Caco-2 (cell line): ENCODE data around the gene IGSF6. TPM values are rescaled to one million over a fixed set of nuclear protein-coding genes. Genes with fewer than 3 reads are reported as not detected.

Source experiments
- BruUV-seq: library from RNA; stranded (reverse); fragments of 400-500 nt; replicated peaks from 2 replicates; lab custom pipeline; 2021; lab: Mats Ljungman, UMichigan
- CTCF ChIA-PET: fragments of 300-600 bp; sonication (Branson Sonifier 250); formaldehyde crosslinking; loops from one replicate; lab custom pipeline; 2022; ENCODE audit warnings: antibody characterized with exemption; lab: Charles Lee
- POLR2A ChIA-PET: fragments of 300-600 bp; sonication (Branson Sonifier 250); formaldehyde crosslinking; loops from one replicate; lab custom pipeline; 2022; ENCODE audit warnings: antibody characterized with exemption; lab: Charles Lee
- DNase-seq, 2 experiments: peaks; one replicate each; pipeline versions ENCODE4 v3.0.0 to v3.0.0-alpha.2; 2020 to 2022
- H3K27me3 ChIP-seq: replicated peaks from 2 replicates; pipeline ENCODE4 v1.6.0; 2011; ENCODE audit warnings: low read length; ENCODE audit not compliant: control insufficient read depth, insufficient read depth
- H3K36me3 ChIP-seq: 2 replicates; pipeline ENCODE4 v1.5.1; 2011; ENCODE audit warnings: low read length; ENCODE audit not compliant: control insufficient read depth, insufficient read depth
- H3K4me1 ChIP-seq: fragments of 250-450 bp; sonication (Bioruptor Pico); 2 replicates; pipeline ENCODE4 v1.5.1; 2020; ENCODE audit warnings: mild to moderate bottlenecking
- H3K4me3 ChIP-seq: 2 replicates; pipeline ENCODE4 v1.5.1; 2011; ENCODE audit warnings: low read depth, mild to moderate bottlenecking, control low read depth, low read length
- H3K9me3 ChIP-seq: fragments of 250-450 bp; sonication (Bioruptor Pico); 2 replicates; pipeline ENCODE4 v1.5.1; 2020; ENCODE audit warnings: mild to moderate bottlenecking, moderate library complexity
- H3K27ac Mint-ChIP-seq: one replicate; pipeline ENCODE4 v1.8.0; 2022; ENCODE audit warnings: mixed read lengths; ENCODE audit not compliant: unreplicated experiment
- H3K27me3 Mint-ChIP-seq: one replicate; pipeline ENCODE4 v1.8.0; 2022; ENCODE audit warnings: mixed read lengths; ENCODE audit not compliant: insufficient read depth, unreplicated experiment
- H3K36me3 Mint-ChIP-seq: one replicate; pipeline ENCODE4 v1.8.0; 2022; ENCODE audit warnings: mild to moderate bottlenecking, mixed read lengths; ENCODE audit not compliant: insufficient read depth, unreplicated experiment
- H3K4me1 Mint-ChIP-seq: one replicate; pipeline ENCODE4 v1.8.0; 2022; ENCODE audit warnings: low read depth, mixed read lengths; ENCODE audit not compliant: unreplicated experiment
- H3K4me3 Mint-ChIP-seq: one replicate; pipeline ENCODE4 v1.8.0; 2022; ENCODE audit warnings: mild to moderate bottlenecking, moderate library complexity, mixed read lengths; ENCODE audit not compliant: unreplicated experiment
- H3K9me3 Mint-ChIP-seq: one replicate; pipeline ENCODE4 v1.8.0; 2022; ENCODE audit warnings: mixed read lengths; ENCODE audit not compliant: unreplicated experiment
- intact Hi-C: fragments of 100-400 bp; cut with micrococcal nuclease; formaldehyde crosslinking; loops from one replicate; pipeline ENCODE4 v1.10.0; 2022; ENCODE audit not compliant: unreplicated experiment
- total RNA-seq: library from RNA; stranded (reverse); gene quantifications from 2 replicates; pipeline ENCODE4 v1.2.3, GENCODE V29; 2022
- TF ChIP-seq, protein P1 (sequence below), 2 experiments: fragments of 200-600 bp in 1 of 2; IDR thresholded peaks; 1 replicate in 1 of 2; 2 replicates in 1 of 2; pipeline versions ENCODE4 v1.5.1 to v1.8.0; 2011 to 2022; ENCODE audit warnings: antibody characterized with exemption in 1 of 2, control low read depth in 1 of 2, inconsistent platforms in 1 of 2, low read depth in 1 of 2, low read length in 1 of 2, mild to moderate bottlenecking in 1 of 2, moderate library complexity in 1 of 2; ENCODE audit not compliant: insufficient read depth in 1 of 2, severe bottlenecking in 1 of 2, unreplicated experiment in 1 of 2

The IGSF6 gene
- total RNA-seq, 1 experiment from 2014 or later, result not detected

DNA sequence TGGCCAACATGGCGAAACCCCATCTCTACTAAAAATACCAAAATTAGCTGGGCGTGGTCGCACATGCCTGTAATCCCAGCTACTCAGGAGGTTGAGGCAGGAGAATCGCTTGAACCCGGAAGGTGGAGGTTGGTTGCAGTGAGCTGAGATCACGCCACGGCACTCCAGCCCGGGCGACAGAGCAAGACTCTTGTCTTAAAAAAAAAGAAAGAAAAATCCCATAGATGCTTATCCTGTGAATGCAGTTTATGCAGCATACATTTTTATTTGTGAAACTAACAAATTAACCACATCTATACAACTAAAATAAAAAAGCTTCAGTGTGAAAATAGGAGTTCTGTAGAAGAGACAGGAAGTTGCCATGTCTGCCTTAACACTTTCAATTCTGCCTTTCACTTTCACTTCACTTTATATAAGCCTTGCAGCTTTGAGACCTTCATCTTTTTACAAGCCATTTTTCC lies 7.1 kb downstream of the IGSF6 start:
- no peak overlapping the region for H3K27ac Mint-ChIP-seq
- no peaks in the 10 kb centered on the region for H3K9me3 ChIP-seq
- H3K36me3 ChIP-seq, result no peaks in the 10 kb centered on the region
- no peak for DNase-seq
- H3K36me3 Mint-ChIP-seq, result no peaks in the 10 kb centered on the region
- no peak overlapping the region for H3K4me3 ChIP-seq
- CTCF ChIA-PET, result no interaction called here
- TF ChIP-seq, protein P1, sequence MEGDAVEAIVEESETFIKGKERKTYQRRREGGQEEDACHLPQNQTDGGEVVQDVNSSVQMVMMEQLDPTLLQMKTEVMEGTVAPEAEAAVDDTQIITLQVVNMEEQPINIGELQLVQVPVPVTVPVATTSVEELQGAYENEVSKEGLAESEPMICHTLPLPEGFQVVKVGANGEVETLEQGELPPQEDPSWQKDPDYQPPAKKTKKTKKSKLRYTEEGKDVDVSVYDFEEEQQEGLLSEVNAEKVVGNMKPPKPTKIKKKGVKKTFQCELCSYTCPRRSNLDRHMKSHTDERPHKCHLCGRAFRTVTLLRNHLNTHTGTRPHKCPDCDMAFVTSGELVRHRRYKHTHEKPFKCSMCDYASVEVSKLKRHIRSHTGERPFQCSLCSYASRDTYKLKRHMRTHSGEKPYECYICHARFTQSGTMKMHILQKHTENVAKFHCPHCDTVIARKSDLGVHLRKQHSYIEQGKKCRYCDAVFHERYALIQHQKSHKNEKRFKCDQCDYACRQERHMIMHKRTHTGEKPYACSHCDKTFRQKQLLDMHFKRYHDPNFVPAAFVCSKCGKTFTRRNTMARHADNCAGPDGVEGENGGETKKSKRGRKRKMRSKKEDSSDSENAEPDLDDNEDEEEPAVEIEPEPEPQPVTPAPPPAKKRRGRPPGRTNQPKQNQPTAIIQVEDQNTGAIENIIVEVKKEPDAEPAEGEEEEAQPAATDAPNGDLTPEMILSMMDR (IDR thresholded peaks at IDR 0.05; ENCODE audit: insufficient read depth in 1 of 2, low read depth in 1 of 2, low read length in 1 of 2, severe bottlenecking in 1 of 2, unreplicated experiment in 1 of 2), result no peak
- H3K9me3 Mint-ChIP-seq, result no peaks in the 10 kb centered on the region
- no peaks in the 10 kb centered on the region for H3K27me3 ChIP-seq
- POLR2A ChIA-PET, result no interaction called here
- H3K27me3 Mint-ChIP-seq, result no peaks in the 10 kb centered on the region
- intact Hi-C loops, result no loop called here
- no peaks in the 10 kb centered on the region for H3K4me1 ChIP-seq
- no TSS peak for BruUV-seq
- no peak overlapping the region for H3K4me3 Mint-ChIP-seq
- no peaks in the 10 kb centered on the region for H3K4me1 Mint-ChIP-seq

DNA sequence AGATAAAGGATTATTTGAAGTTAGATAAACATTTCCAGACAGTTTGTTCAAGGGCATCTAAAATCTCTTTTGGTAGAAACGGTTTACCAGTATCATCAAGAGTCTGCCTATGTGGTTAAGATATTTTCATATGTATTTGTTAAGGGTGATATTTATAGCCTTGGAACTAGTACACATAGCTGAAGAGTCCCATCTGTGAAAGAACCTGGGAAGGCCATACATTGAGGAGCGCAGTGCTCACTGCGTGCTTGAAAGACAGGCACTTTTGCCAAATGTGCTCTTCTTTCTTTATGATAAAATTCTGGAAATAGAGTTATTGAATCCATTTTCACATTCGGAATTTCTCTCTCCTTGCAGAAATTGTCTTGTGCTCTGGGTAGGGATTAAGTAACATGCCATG lies 7.7 kb downstream of the IGSF6 start:
- no peaks in the 10 kb centered on the region for H3K27me3 Mint-ChIP-seq
- H3K9me3 Mint-ChIP-seq, result no peaks in the 10 kb centered on the region
- DNase-seq, result no peak
- H3K9me3 ChIP-seq, result no peaks in the 10 kb centered on the region
- no TSS peak for BruUV-seq
- H3K4me3 ChIP-seq, result no peak overlapping the region
- no peak overlapping the region for H3K4me3 Mint-ChIP-seq
- H3K27me3 ChIP-seq, result no peaks in the 10 kb centered on the region
- TF ChIP-seq, protein P1 (IDR thresholded peaks at IDR 0.05; ENCODE audit: insufficient read depth in 1 of 2, low read depth in 1 of 2, low read length in 1 of 2, severe bottlenecking in 1 of 2, unreplicated experiment in 1 of 2), result no peak
- no peaks in the 10 kb centered on the region for H3K36me3 ChIP-seq
- CTCF ChIA-PET, result no interaction called here
- H3K36me3 Mint-ChIP-seq, result no peaks in the 10 kb centered on the region
- POLR2A ChIA-PET, result no interaction called here
- no peaks in the 10 kb centered on the region for H3K4me1 ChIP-seq
- intact Hi-C loops, result no loop called here
- H3K27ac Mint-ChIP-seq, result no peak overlapping the region
- no peaks in the 10 kb centered on the region for H3K4me1 Mint-ChIP-seq

DNA sequence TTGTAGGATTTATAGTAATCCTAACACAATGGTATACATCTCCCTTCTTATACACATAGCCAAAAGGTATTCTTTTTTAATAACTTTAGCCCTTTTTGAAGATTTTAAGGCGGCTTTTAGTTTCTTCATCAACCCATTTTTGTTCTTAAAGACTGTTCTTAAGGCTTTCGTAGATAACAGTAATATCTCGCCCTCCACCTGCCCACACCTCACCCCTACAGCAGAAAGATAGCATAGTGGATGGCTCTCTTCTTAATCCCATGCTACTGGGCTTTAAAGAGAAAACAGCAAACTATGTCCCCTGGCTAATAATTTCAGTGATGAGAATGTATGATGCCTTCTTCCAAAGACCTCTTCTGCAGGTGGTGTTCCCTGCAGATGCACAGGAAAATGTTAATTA lies 8.6 kb downstream of the IGSF6 start:
- H3K27ac Mint-ChIP-seq, result no peak overlapping the region
- no peaks in the 10 kb centered on the region for H3K9me3 Mint-ChIP-seq
- ChIA-PET CTCF (no interaction called here), POLR2A (no interaction called here)
- H3K27me3 Mint-ChIP-seq, result no peaks in the 10 kb centered on the region
- H3K4me1 Mint-ChIP-seq, result peaks cover under 1% of the 10 kb centered on the region
- Histone ChIP-seq H3K4me3 (no peak overlapping the region), H3K9me3 (no peaks in the 10 kb centered on the region), H3K4me1 (no peaks in the 10 kb centered on the region), H3K36me3 (no peaks in the 10 kb centered on the region), H3K27me3 (no peaks in the 10 kb centered on the region)
- H3K36me3 Mint-ChIP-seq, result no peaks in the 10 kb centered on the region
- intact Hi-C loops, result no loop called here
- no TSS peak for BruUV-seq
- no peak overlapping the region for H3K4me3 Mint-ChIP-seq
- TF ChIP-seq, protein P1 (IDR thresholded peaks at IDR 0.05; ENCODE audit: insufficient read depth in 1 of 2, low read depth in 1 of 2, low read length in 1 of 2, severe bottlenecking in 1 of 2, unreplicated experiment in 1 of 2), result no peak
- DNase-seq, result no peak
